ENCODE results near the gene LCA5L.
"Not testable (repeated sequence)": the region's sequence is repeated elsewhere in the genome, so short reads cannot be mapped to it uniquely, and the experiment has no call there.

The LCA5L gene

GRCh38 chr21:39452207-39452969 lies 6.8 kb upstream of the LCA5L start:
- no peak for DNase-seq (ENCODE audit: low read depth, low spot score)
- peak overlapping the region; percentile 69 for H3K27ac ChIP-seq

- DNase-seq (ENCODE audit: low read depth, low spot score) = no peak
Observed at GRCh38 chr21:39451332-39452206, 6.0 kb upstream of the LCA5L start, which contains the start of gene SH3BGR. Gene SH3BGR, plus strand, starts transcription at chr21:39451970. Its CDS starts 127 bp downstream, at chr21:39452097.

DNA sequence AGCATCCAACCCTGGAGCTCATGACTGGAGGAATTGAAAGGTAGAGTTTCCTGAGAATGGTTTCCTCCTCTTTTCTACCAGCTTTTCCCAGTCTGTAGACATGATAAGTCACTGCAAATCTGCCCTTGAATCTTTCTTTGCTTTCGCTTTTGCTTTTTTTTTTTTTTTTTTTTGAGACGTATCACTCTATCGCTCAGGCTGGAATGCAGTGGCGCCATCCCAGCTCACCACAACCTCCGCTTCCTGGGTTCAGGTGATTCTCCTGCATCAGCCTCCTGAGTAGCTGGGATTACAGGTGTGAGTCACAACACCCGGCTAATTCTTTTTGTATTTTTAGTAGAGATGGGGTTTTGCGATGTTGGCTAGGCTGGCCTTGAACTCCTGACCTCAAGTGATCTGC lies 1.7 kb upstream of the LCA5L start:
- no peak for DNase-seq (ENCODE audit: low read depth, low spot score)
- no peak overlapping the region for H3K27ac ChIP-seq

More at GRCh38 chr21:39451332-39452206, 6.0 kb upstream of the LCA5L start, which contains the start of gene SH3BGR:
- peak within 1 kb of the TSS; percentile 69 for H3K27ac ChIP-seq

GRCh38 chr21:39444421-39445180 lies 977 bp downstream of the LCA5L start:
- H3K27ac ChIP-seq = peak overlapping the region; percentile 66
- no peak for DNase-seq (ENCODE audit: low read depth, low spot score)

DNA sequence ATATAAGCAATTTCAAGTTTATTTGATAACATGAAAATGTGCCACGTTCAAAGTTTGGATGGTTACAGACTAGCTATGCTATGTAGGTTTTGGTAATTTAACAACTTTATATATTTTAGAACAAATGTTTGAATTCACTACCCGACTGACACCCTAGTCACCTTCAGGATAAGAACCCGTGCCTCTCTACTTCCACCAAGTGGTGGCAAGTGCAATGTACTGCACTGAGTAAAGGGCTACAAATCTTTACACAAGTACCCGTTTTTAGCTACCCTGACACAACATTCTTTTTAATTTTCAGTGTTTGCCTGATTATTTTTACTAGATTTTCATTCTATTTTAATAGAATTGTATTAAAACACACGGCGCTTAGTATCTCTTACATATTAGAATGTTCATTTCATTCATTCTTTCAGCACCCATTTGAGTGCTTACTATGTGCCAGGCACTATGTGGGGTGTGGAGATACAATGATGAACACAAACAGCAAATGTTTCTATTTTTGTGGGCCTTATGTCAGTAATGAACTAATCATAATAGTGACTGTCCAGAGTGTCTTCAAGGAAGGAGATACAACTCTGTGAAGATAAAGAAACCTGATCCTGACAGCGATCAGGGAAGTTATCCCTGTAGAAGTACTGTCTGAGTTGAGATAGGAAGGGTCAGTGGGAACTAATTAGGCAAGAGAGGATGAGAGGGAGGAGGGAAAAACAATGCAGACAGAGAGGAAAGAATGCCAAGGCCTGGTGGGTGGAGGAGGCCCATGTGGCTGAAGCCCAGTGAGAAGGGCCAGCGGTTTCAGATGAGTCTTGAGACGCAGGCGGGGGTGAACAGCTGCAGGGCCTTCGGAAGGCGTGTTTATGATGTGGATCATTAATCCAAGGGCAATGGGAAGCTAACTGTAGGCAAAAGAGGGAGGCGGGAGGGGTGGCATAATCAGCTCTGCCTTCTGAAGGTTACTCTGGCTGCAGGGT lies 3.8 kb downstream of the LCA5L start:
- no peak overlapping the region for H3K27ac ChIP-seq
- no peak for DNase-seq (ENCODE audit: low read depth, low spot score)

DNA sequence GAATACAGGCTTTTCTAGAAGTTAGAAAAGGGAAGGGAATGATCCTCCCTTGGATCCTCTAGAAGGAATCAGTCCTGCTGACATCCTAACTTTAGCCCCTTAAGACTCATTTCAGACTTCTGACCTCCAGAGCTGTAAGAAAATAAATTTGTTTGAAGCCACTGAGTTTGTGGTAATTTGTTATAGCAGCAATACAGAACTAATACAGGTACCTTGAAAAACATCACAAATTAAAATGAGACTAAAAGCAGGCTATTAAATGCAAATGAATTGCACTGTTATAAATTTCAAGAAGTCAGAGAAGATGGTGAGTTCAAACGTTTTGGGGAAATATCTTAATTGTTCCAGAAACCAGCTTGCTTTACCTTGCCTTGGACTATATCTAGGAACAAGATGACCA lies 6.3 kb downstream of the LCA5L start:
- no peak overlapping the region for H3K27ac ChIP-seq
- no peak for DNase-seq (ENCODE audit: low read depth, low spot score)

- no peak overlapping the region for H3K27ac ChIP-seq
- DNase-seq (ENCODE audit: low read depth, low spot score) = no peak
Observed at GRCh38 chr21:39434950-39435349, 10.6 kb downstream of the LCA5L start.

DNA sequence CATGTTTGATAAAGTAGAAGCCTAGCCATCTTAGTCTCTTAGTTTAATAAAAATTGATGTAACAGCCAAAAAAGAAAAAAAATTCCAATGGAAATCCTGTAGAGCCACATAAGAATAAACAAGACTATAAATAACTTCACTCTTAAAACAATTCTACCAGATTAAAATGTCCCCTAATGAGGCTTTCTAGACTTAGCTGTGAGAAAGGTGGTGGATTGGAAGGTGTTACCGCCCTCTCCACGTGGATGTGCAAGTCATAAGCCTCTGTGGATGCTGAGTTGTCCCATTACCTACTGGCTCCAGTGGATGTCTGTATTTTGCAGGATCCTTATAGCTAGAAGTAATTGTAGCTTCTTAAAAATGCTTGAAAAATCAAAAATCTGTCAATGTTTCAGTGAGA lies 14.6 kb downstream of the LCA5L start:
- no peak overlapping the region for H3K27ac ChIP-seq
- DNase-seq (ENCODE audit: low read depth, low spot score) = no peak

DNA sequence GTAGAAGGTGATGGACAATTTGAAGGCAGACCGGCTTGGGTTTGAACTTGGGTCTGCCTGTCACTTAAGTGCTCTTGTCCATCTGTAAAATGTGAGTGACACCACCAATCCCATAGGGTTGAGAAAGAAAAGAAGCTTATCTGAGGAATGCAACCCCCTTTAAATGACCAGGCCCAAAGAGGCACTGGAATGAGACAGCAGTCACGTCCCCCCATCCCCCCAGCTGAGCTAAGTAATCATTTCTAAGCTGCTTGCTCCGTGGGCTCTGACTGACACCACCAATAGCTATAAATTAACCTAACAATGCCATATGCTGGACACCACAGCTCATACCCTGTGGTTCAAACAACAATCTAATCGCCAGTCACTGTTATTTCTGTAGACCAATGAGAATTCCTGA lies 15.1 kb downstream of the LCA5L start:
- H3K27ac ChIP-seq = no peak overlapping the region
- DNase-seq (ENCODE audit: low read depth, low spot score) = no peak

DNA sequence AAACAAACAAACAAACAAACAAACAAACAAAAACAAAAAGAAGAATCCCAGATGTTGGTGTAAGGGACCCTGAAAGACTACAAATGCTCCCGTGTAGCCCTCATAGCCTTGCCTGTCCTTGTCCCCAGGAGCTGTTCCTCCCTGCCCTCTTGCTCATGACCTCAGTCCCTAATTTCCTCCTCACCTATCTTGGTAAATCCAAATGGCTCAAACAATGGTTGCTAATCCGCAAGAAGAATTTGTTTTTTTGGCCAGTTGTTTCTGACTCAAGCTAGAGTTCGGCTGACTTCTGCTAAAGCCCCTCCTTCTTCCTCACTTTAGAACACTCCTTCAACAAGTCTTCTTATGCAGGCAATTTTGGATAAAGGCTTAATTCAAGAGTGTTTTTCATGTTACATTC lies 15.6 kb downstream of the LCA5L start:
- no peak for DNase-seq (ENCODE audit: low read depth, low spot score)
- no peak overlapping the region for H3K27ac ChIP-seq

- no peak overlapping the region for H3K27ac ChIP-seq
- DNase-seq (ENCODE audit: low read depth, low spot score) = no peak
Observed at GRCh38 chr21:39429445-39429844, 16.1 kb downstream of the LCA5L start.

DNA sequence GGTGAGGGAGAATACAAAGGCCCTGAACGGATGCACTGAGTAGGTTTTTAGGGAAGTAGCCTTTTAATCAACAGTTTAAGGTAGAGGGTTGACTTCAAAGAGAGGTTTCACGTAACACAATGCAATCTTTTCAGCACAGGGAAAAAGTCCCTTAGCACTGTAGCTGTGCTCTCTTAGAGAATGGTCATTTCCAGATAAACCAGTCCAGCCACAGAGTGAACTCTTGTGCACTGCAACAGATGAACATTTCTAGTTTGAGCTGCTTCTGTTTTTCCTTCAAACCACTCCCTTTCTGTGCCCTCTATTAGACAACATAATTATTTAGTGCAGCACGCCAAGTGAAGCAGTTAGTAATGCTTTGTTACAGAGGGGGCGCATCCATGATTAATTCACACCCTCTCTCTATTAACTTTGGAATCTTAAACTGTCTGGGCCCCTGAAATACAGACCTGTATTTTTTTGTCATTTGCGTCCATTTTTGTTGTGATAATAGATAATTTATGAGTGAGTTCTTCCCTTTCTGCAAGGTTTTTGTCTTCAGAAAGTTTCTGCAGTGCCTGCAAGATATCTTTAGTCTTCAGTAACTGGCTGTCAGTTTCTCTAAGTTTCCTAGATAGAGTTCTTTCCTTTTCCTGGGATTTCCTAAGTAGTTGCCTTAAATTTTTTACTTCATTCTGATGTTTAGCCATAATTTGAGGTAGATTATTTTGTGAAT lies 22.9 kb downstream of the LCA5L start:
- H3K27ac ChIP-seq = no peak overlapping the region
- DNase-seq (ENCODE audit: low read depth, low spot score) = no peak

GRCh38 chr21:39419204-39419603 lies 26.4 kb downstream of the LCA5L start:
- not testable (repeated sequence) for H3K27ac ChIP-seq; DNase-seq (ENCODE audit: low read depth, low spot score)

DNA sequence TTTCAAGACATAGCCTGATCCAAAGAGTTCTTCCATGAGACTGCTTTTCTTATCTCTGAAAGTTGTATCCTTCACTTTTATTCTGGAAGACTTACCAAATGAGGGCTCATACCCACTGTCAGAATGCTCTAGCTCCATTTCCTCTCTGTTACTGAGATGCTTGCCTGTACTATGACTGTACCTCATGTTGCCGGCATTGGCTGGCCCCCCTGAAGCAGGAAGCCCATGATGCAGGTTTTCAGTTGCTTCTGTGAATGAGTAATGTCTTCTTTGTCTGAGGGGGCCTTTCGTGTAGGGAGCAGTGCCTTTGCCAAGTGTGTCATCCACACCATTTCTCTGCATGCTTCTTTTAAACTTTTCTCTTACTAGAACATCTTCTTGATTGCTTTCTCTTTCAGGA lies 39.5 kb downstream of the LCA5L start:
- H3K27ac ChIP-seq = no peak overlapping the region
- DNase-seq (ENCODE audit: low read depth, low spot score) = no peak

DNA sequence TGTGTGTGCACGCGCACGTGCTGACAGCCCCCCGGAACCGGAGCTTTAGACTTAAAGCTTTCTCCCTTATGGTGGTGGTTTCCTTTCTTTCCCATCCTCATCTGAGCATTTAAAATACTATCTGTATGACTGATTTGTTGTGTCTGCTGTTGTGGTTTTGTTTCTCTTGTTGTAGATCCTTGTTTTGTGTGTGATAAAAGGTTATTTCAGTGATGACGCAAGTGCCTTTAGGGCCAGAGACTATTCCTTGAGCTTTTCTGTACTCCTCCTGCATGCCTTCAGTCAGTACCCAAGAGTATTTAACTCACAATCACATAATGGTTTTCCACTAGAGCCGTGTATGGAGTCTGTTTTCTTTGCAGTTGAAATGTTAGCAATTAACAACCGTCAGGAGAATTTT lies 45.4 kb downstream of the LCA5L start:
- no peak overlapping the region for H3K27ac ChIP-seq
- no peak for DNase-seq (ENCODE audit: low read depth, low spot score)

GRCh38 chr21:39397646-39398385 lies 47.8 kb downstream of the LCA5L start:
- peak overlapping the region; percentile 7 for H3K27ac ChIP-seq
- no peak for DNase-seq (ENCODE audit: low read depth, low spot score)

DNA sequence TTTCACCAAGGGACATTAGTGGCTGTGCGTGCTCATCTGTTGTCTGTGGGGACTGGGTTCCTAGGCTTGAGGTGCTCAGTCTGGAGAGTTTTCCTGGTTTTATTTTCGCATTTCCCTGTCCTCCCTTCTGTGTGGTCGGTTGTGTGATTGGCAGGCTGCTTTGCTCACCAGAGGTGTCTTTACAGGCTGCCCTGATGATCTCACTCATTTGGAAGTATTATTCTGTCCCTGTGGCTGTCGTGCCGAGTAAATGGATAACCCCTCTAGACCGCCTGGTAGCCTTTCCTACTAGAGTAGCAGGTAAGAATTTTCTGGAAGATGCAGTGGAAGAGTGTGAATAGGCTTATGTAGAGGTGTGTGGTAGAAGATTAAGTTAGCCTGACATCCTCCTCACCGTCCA lies 52.6 kb downstream of the LCA5L start:
- no peak for DNase-seq (ENCODE audit: low read depth, low spot score)
- H3K27ac ChIP-seq = no peak overlapping the region

GRCh38 chr21:39390212-39390765 lies 55.3 kb downstream of the LCA5L start:
- DNase-seq (ENCODE audit: low read depth, low spot score) = no peak
- no peak overlapping the region for H3K27ac ChIP-seq
